Astrocyte of the cerebellum (primary cell): ENCODE measurements around the gene PRTFDC1.
"Not testable (repeated sequence)": the region's sequence is repeated elsewhere in the genome, so short reads cannot be mapped to it uniquely, and the experiment has no call there.

Source experiments
- DNase-seq: peaks from one replicate; pipeline ENCODE4 v3.0.0-alpha.2; 2011; ENCODE audit warnings: low read depth
- H3K4me3 ChIP-seq: 2 replicates; pipeline ENCODE4 v1.5.1; 2011; ENCODE audit warnings: mild to moderate bottlenecking, low read depth, low read length, moderate library complexity
- in situ Hi-C: cut with HindIII; loops from 2 replicates; pipeline ENCODE4 v1.10.0; 2017; ENCODE audit warnings: low sequenced_read_pairs
- TF ChIP-seq, protein P1 (sequence below): IDR thresholded peaks from 2 replicates; pipeline ENCODE4 v1.5.1; 2012; ENCODE audit warnings: low read length, low read depth, moderate library complexity, mild to moderate bottlenecking; ENCODE audit errors: missing control alignments

Gene PRTFDC1

DNA sequence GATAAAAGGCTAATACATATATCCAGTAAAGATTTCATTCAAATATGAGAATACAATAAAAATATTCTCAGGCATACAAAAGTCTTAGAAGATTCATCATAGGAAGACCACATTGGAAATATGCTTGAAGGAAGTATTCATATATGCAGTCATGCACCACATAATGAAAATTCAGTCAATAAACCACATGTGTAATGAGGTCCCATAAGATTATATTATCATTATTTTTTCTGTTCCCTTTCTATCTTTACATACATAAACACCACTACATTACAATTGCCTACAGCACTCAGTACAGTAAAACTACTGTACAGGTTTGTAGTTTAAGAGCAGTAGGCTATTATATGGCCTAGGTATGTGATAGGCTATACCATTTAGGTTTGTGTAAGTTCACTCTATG, 111.6 kb downstream of the PRTFDC1 start:
- DNase-seq: no peak
- TF ChIP-seq, protein P1, sequence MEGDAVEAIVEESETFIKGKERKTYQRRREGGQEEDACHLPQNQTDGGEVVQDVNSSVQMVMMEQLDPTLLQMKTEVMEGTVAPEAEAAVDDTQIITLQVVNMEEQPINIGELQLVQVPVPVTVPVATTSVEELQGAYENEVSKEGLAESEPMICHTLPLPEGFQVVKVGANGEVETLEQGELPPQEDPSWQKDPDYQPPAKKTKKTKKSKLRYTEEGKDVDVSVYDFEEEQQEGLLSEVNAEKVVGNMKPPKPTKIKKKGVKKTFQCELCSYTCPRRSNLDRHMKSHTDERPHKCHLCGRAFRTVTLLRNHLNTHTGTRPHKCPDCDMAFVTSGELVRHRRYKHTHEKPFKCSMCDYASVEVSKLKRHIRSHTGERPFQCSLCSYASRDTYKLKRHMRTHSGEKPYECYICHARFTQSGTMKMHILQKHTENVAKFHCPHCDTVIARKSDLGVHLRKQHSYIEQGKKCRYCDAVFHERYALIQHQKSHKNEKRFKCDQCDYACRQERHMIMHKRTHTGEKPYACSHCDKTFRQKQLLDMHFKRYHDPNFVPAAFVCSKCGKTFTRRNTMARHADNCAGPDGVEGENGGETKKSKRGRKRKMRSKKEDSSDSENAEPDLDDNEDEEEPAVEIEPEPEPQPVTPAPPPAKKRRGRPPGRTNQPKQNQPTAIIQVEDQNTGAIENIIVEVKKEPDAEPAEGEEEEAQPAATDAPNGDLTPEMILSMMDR: no peak
- in situ Hi-C loops: no loop called here
- H3K4me3 ChIP-seq: no peak overlapping the region

DNA sequence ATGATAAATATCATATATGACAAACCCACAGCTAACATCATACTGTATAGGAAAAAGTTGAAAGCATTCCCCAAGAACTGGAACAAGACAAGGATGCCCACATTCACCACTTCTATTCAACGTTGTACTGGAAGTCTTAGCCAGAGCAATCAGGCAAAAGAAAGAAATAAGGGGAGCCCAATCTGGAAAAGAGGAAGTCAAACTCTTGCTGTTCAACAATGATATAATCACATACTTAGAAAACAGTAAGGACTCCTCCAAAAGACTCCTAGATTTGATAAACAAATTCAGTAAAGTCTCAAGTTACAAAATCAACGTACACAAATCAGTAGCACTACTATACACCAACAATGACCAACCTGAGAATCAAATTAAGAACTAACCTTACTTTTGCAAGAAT, 114.6 kb downstream of the PRTFDC1 start:
- DNase-seq, in situ Hi-C loops, H3K4me3 ChIP-seq: not testable (repeated sequence)

DNA sequence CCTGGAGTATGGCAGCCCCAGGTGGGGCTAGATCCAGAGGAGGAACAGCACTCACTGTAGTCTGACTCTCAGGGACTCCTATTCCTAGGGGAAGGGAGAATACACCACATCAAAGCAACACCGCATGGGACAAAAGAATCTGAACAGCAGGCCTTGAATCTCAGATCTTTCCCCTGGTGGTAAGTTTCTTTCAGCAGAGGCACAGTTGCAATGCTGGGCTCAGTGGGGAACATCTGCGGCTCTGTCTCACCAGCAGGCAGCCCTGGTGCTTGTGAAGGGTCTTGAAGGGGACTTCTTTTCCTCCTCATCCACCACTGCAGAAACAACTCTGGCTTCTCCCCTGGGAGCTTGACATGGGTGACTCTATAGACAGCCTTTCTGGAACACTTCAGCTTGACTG, 117.5 kb downstream of the PRTFDC1 start:
- in situ Hi-C loops: no loop called here
- TF ChIP-seq, protein P1: no peak
- no peak for DNase-seq
- no peak overlapping the region for H3K4me3 ChIP-seq

DNA sequence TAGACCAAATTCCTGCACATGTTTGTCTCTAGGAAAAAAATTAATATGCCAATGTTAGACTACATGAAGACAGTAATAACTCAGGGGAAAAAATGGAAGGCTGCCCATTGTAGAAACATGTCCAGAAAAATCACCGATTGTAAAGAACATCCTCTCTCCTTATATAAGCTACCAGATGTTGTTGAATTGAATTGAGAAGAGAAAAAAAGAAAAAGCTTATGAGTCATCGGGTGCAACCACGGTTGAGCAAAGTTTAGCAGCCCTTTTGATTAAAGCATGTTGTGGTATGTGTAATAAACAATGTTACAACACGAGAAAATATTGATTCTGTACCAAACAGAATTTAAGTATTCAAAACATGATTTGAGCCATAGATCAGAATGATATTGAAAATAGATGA, 126.4 kb downstream of the PRTFDC1 start:
- DNase-seq: peak; percentile 53
- TF ChIP-seq, protein P1: no peak
- in situ Hi-C loops: no loop called here
- no peak overlapping the region for H3K4me3 ChIP-seq

DNA sequence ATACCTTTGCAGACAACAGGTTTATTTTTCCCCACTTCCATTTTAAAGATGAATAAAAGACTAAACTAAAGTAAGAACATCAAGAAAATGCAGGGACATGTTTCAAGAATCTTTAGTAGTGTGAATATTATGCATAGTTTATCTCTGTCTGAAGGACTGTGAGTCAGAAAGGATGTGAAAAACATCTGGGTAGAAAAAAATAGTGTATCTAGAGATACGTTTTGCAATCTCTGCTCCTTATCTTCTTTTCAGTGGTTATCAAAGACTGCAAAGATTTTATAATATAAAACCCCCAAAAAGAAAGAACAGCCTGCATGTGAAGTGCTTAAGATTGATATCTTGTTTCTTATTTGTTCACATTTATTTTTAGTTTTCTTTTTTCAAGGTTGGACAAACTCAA, 126.9 kb downstream of the PRTFDC1 start:
- H3K4me3 ChIP-seq: no peak overlapping the region
- TF ChIP-seq, protein P1: no peak
- DNase-seq: no peak
- in situ Hi-C loops: no loop called here

DNA sequence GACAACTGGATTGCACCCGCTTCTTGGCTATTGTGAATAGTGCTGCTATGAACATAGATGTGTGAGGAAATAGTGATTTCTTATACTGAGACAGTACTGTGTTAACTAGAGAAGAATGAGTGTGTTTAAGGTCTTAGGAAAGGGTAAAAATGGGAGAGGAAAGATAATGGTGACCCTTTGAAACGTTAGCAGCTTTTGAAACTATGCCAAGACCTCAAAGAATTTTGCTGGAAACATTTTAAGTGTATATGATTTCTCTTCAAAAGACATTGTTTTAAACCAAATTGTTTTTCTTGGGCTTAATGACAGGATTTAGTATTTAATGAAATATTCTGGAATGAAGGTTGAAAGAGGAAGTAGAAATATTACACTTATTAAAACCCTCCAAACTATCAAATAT, 127.9 kb downstream of the PRTFDC1 start:
- DNase-seq: no peak
- in situ Hi-C loops: no loop called here

DNA sequence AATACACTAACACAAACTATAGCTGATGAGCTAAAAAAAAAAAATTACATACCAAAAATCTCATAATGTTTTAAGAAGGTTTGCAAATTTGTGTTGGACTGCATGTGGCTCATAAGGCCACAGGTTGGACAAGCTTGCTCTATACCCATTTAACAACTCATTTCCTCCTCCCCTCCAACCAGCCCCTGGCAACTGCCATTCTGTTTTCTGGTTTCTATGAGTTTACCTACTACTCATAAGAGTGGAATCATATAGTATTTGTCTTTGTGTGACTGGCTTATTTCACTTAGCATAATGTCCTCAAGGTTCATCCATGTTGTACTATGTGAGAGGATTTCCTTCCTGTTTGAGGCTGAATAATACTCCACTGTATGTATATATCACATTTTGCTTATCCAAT, 128.3 kb downstream of the PRTFDC1 start:
- in situ Hi-C loops: no loop called here
- no peak for DNase-seq
- no peak overlapping the region for H3K4me3 ChIP-seq
- TF ChIP-seq, protein P1: no peak

More for the DNA sequence above, 127.9 kb downstream of the PRTFDC1 start:
- no peak overlapping the region for H3K4me3 ChIP-seq
- TF ChIP-seq, protein P1: no peak
